Pons (tissue), 1 donor: ENCODE data around the gene AVEN.
"Not testable (repeated sequence)": the region's sequence is repeated elsewhere in the genome, so short reads cannot be mapped to it uniquely, and the experiment has no call there.

Experiments
- DNase-seq: peaks from one replicate; pipeline ENCODE4 v3.0.0-alpha.2; 2016; ENCODE audit warnings: low spot score

Gene AVEN, protein sequence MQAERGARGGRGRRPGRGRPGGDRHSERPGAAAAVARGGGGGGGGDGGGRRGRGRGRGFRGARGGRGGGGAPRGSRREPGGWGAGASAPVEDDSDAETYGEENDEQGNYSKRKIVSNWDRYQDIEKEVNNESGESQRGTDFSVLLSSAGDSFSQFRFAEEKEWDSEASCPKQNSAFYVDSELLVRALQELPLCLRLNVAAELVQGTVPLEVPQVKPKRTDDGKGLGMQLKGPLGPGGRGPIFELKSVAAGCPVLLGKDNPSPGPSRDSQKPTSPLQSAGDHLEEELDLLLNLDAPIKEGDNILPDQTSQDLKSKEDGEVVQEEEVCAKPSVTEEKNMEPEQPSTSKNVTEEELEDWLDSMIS

DNA sequence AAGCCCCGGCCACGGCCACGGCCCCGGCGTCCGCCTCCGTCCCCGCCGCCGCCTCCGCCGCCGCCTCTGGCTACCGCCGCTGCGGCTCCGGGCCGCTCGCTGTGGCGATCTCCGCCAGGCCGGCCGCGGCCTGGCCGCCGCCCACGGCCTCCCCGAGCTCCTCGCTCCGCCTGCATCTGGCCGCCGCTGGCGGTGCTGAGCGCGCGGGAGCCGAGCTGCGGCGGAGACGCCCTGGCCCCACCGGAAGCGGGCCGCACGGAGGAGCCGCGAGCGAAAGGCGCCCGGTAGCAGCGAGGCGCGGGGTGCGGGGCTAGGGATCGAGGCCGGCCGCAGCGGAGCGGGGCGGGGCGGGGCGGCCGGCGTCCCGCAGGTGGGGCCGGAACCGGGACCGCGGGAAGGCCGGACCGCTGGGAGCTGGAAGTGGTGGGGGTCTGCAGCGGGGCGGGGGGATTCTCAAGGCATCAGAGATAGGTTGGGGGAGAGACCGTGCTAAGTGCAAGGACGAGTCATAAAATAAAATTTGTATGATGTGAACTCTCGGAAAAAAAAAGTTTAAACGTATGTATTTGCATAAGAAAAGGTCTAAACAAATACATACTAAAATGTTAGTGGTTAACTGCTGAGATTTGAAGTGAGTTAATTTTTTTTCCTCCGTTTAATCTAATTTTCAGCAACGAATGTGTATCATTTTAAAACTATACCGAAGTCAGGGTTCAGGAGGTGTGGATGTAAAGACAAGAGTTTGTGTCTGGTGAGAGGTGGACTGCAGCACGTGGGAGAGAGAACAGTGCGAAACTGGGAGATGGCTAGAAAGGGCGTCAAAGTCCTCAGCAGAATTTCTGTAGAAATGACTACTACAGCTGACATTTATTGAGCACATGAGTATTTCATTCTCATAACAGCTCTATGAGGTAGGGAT lies at the start of gene AVEN:
AVEN (minus strand) TSS at position 334 of the 919 bp plus-strand sequence; CDS start at position 176, 158 bp downstream.
- DNase-seq = peak; percentile 32

DNA sequence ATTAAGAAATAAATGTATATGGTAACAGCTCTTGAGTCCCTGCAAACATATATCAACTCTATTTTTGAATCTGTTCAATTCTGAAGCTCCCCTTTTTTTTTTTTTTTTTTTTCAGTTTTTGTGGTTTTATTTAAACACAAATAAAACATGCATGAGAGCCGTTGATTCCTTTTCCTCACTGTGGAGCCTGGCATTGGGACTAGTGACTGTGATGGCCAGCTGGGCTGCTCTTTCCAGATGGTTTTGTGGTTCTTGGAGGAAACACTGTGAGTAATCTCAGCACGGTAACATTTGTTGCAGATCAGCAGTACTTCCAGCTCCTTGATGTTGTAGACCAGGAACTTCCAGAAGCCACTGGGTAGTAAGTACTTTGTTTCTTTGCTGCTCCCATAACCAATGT lies 46.7 kb upstream of the AVEN start:
- no peak for DNase-seq

DNA sequence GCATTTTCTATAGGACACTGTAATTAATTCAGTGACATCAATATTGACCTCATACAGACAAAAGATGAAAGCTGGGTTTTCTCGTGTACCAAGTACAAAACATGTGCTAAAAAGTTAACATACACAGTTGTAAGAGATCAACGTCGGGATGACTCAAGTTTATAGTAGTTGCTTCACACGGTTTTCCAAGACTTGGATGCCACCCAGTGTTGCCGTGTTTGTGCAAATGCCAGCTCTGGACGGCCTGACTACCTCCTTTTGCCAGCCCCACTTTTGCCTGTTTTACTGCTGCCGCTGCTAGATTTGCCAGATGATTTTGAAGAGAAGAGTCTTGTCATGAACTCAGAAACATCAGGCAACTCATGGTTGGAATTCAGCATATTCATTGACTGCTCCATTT lies 45.1 kb upstream of the AVEN start:
- no peak for DNase-seq

DNA sequence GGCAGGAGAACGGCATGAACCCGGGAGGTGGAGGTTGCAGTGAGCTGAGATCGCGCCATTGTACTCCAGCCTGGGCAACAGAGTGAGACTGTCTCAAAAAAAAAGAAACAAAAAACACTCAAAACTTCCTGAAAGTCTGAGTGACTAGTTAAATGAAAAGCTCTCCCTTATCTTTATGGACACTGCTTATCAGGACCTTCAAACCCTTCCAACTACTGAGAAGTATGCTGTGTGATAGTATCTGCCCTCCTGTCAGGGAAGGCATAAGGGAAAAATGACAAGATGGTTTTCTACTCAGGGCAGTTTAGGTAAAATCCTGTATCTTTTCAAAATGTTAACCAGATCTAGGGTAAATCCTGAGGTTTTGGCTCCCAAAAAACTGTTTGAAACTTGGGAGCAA lies 40.9 kb upstream of the AVEN start:
- DNase-seq = no peak

DNA sequence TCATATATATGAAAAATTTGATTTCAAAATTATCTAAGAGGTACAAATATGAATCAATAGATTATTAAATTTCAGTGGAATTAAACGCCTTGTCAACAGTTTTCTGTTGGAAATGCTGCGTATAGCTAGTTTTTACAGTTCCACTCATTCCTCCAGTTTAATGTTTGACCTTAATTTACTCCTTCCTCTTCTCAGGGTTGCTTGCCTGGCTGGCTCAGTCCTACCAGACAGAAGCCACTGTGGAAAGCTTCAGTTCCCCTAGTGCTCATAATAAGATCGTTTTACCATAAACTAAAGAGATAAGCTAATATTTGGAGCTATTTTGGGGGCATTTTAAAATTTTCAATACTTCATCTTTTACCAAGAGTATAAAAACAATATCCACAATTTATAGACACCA lies 39.9 kb upstream of the AVEN start:
- no peak for DNase-seq

DNA sequence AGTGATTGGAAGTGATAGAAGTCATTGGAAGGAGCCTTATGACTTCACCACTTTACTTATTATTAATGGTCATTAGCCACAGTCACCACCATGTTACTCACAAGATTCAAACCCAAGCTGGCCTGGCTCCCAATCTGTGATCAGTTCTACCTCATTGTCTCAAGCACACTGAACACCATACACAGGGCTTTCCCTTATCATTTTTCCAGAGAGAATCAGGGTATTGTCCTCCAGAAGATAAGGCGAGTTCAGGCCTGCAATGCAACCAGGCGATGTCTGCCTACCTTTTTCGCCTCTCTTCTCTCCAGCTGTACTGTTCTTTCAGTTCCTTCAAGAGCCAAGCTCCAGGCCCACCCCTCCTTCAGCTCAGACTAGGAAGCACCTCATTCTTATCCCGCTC lies 37.8 kb upstream of the AVEN start:
- DNase-seq = no peak

DNA sequence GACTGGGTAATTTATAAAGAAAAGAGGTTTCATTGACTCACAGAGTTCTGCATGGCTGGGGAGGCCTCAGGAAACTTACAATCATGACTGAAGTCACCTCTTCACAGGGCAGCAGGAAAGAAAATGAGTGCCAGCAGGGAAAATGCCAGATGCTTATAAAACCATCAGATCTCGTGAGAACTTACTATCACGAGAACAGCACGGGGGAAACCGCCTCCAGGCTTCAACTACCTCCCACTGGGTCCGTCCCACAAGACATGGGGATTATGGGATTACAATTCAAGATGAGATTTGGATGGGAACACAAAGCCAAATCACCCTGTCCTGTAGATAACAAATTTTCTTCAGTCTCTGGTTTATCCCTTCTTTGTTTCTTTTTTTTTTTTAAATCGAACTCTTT lies 31.0 kb upstream of the AVEN start:
- DNase-seq = no peak

DNA sequence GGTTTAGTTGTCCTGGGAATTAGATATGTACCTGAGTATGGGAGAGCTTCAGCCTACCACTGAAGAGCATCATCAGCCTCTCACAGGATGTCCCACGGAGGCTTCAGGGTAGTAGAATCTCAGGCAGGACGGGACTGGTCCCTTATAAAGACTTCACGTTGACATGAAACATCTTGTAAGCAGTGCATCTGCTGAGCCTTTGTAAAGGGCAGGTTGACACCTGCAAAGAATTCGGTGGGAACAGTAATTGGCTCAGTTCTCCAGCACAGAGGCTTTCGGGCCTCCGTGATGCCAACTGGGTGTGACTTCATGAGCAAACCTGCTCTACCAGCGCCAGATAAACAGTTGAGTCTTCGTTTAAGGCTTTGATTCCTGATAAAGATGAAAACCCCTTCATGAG lies 26.9 kb upstream of the AVEN start:
- no peak for DNase-seq

DNA sequence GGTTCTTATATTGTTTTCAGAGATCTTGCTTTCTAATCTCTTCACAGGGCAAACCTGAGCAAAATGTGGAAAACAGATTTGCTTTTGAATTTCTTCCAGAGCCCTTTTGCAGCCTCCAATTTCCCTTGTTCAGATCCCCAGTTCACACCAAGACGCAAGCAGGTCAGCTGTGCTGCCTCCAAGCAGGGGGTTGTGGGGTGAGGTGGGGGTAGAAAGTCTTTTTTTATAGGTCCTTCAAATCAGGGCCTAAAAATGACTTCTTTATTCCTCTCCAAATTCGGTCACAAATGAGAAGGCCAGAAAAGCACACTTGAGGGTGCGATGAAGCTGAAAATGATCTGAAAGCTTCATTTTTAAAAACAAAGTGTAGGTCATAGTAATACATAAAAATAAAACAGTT lies 26.3 kb upstream of the AVEN start:
- DNase-seq = no peak

DNA sequence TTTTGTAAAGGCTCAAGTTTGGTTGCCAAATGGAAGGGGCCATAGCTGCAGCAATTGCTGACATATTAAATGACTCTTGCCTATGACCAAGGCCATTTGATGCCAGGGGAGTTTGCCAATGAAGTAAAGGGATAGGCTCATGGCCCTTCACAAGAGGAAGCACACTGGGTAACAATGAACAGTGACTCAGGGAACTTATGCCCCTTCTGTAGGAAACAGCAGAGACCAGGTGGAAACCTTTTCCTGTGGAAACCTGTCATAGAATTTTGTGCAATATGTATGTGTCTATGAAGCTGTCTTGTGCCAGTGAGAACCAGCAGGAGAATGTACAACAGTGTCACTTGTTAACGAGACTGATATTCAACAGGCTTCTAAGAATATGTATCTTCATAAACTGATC lies 25.4 kb upstream of the AVEN start:
- DNase-seq = no peak

DNA sequence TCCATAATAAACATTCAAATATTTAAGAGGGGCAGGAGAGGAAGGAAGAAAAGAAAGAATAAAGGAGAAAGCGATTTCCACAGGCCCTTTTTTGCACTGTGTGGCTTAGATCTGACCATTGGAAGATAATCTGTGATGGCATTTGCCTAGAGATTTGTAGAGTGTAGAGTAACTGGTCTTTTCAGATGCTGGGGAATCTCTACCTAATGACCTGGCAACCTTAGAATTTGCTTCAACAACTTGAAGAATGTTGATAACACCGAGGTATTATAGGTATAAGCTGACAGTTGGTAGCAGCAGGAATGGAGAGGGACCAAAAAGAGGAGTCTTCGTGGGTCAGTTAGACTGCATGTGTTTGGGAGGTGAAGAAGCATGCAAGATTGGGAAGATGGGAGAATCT lies 20.9 kb upstream of the AVEN start:
- no peak for DNase-seq

DNA sequence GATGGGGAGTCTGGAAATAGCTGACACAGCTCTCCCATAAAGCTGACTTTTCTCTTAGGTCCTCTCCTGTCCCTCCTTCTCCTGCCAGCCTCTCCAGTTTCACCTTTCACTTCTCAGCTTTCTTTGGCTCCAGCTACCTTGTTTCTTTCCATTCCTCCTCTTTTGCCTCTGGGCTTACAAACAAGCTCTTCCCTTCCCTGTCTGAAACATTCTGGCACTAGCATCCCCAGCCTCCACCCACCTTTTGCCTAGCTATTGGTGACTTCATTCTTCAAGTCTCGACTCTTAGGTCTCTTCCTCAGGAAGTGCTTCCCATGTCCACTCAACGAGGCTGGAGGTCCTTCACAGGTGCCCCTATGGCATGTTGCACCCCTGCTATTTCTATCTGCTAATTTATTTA lies 20.5 kb upstream of the AVEN start:
- DNase-seq = no peak

DNA sequence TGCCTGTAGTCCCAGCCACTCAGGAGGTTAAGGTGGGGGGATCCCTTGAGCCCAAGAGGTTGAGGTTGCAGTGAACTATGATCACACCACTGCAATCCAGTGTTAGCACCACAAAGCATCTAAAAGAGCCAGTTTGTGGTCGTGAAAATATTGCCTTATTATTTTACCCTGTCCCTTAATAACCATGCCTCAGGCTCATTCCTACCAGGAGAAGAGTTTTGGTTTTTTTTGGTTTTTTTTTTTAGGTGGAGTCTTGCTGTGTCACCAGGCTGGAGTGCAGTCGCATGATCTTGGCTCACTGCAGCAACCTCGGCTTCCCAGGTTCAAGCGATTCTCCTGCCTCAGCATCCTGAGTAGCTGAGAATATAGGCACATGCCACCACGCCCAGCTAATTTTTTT lies 17.9 kb upstream of the AVEN start:
- no peak for DNase-seq

DNA sequence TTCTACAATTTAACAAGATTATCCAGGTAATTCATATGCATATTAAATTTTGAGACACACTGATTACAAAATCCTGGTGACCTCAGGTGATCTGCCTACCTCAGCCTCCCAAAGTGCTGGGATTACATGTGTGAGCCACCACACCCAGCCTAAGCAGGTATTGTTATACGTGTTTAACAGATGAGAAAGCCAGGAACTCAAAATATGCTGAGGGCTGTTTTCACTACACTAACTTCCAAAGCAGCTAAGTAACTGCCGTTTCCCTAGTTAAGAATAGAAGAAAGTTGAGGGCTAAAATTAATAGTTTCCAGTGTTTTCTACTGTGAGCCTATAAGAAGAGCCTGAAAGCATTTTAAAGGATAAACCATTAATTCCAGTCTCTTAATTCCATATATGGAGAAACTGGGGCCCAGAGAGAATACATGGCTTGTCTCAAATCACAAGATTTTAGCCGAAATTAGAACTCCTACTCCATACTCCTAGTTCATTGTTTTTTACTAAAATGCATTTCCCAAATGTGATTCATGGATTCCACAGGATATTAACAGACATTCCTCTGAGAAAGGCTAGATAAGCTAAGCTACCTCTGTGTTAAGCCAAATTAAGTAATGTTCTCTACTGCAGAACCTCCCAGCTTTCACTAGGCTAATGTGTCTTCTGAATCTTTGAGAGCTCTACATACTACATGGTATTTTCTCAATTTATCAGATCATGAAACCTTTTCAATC lies 17.0 kb upstream of the AVEN start:
- DNase-seq = no peak

DNA sequence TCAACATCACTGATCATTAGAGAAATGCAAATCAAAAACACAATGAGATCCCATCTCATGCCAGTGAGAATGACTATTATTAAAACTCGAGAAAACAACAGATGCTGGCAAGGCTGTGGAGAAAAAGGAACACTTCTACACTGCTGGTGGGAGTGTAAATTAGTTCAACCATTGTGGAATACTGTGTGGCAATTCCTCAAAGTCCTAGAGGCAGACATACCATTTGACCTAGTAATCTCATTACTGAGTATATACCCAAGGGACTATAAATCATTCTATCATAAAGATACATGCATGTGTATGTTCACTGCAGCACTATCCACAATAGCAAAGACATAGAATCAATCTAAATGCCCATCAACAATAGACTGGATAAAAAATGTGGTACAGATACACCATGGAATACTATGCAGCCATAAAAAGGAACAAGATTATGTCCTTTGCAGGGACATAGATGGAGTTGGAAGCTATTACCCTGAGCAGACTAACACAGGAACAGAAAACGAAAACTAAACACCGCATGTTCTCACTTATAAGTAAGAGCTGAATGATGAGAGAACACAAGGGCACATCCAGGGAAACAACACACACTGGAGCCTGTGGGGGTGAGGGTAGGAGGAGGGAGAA lies 15.2 kb upstream of the AVEN start:
- no peak for DNase-seq

DNA sequence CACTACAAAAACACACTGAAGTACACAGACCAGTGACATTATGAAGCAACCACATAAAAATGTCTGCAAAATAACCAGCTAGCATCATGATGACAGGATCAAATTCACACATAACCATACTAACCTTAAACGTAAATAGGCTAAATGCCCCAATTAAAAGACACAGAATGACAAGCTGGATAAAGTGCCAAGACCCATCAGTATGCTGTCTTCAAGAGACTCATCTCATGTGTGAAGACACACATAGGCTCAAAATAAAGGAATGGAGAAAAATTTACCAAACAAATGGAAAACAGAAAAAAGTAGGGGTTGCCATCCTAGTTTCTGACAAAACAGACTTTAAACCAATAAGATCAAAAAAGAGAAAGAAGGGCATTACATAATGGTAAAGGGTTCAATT lies 11.4 kb upstream of the AVEN start:
- DNase-seq = not testable (repeated sequence)

DNA sequence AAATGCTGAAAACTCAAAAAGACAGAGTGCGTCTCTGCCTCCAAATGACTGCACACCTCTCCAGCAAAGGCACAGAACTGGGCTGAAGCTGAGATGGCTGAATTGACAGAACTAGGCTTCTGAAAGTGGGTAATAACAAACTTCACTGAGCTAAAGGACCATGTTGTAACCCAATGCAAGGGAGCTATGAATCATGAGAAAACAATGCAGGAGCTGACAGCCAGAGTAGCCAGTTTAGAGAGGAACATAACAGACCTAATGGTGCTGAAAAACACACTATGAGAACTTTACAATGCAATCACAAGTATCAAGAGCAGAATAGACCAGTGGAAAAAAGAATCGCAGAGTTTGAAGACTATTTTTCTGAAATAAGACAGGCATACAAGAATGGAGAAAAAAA lies 10.1 kb upstream of the AVEN start:
- DNase-seq = no peak

DNA sequence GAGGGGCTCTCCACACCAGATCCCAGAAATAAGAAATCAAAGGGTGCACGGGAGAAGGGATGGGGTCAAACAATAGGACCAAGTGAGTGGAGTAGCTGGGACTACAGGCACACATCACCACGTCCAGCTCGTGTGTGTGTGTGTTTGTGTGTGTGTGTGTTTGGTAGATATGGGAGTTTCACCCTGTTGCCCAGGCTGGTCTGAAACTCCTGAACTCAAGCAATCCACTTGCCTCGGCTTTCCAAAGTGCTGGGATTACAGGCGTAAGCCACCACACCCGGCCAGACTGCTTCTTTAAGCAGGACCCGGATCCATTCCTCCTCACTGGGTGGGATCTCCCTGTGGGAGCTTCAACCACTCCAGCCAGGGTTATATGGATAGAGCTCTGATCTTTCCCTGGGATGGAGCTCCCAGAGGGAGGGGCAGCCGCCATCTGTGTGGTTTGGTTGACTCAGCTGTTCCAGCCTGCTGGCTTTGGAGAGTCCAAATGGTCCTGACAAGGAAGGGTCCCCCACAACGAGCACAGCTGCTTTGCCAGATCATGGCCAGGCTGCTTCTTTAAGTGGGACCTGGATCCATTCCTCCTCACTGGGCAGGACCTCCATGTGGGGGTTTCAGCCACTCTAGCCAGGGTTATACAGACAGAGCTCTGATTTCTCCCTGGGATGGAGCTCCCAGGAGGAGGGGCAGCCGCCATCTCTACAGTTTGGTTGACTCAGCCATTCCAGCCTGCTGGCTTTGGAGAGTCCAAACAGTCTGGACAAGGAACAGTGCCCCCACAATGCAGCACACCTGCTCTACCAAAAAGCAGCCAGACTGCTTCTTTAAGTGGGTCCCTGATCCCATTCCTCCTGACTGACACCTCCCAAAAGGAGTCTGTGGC lies 9.1 kb upstream of the AVEN start:
- DNase-seq = no peak

DNA sequence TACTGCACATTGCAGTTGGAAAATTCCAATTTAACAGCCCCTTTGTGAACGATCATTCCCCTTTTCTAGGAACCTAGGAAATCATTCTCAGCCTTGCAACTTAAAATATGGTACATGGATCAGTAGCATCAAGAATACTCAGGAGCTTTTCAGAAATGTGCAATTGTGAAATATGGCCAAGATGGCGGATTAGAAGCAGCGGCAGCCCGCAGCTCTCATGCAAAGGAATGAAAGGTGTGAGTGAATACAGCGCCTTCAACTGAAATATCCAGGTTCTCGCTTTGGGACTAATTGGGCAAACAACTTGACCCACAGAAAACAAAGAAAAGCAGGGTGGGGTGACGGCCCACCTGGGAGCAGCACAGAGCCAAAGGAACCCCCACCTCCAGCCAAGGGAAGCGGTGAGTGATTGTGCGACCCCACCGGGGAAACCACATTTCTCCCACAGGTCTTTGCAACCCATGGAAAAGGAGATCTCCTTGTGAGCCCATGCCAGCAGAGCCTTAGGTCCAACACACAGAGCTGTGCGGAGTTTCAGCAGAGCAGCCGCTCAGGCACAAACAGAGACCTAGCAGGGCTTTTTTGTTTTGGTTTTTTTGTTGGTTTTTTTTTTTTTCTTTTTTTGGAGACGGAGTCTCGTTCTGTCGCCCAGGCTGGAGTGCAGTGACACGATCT lies 7.6 kb upstream of the AVEN start:
- DNase-seq = no peak

DNA sequence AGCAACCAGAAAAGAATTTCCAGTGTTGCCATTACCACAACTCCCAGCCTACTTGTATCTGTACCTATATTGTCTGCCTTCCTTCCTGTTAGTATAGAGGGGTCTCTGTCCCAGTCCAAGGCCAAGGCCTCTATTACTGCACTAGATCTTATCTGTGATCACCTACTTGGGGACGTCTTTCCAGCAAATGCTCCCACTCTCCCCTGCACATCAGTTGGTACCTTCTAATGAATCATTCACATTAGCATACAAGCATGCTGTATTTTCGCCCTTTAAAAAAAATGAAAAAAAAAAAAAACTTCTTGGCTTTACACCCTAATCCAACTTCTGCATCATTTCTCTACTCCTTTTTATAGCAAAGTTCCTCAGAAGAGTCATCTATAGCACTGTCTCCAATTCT lies 4.8 kb upstream of the AVEN start:
- no peak for DNase-seq

DNA sequence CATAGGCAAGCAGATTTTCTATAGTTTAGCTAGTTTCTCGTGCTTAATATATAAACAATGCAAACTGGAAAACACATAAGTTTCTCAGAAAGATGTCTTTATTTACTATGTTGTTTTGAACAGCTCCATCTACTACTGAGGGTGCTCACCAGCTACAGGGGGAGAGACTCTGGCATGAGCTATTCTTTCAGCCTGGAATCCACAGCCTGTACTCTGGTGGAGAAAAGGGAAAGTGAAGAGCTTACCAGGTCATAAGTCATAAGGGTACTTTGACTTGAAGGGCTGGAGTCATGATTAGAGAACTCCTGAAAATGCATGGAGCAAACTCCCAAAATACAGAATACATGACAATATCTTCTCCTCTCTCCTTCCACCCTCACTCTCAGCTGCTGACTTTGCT lies 4.4 kb upstream of the AVEN start:
- DNase-seq = no peak
